MM.1S (cell line): ENCODE results near the gene BCAT1.
"Not testable (repeated sequence)": the region's sequence is repeated elsewhere in the genome, so short reads cannot be mapped to it uniquely, and the experiment has no call there.

ENCODE experiments used
- DNase-seq: peaks from one replicate; pipeline ENCODE4 v3.0.0-alpha.2; 2015
- H2AFZ ChIP-seq: fragments of 300-600 bp; sonication (generic); 2 replicates; pipeline ENCODE4 v1.6.0; 2016; ENCODE audit warnings: antibody characterized with exemption, low read length
- H3F3A ChIP-seq: fragments of 300-600 bp; sonication (generic); 2 replicates; pipeline ENCODE4 v1.6.1; 2016; ENCODE audit warnings: mild to moderate bottlenecking, antibody characterized with exemption, low read length, moderate library complexity, mixed read lengths; ENCODE audit not compliant: insufficient read depth
- H3K27ac ChIP-seq: fragments of 300-600 bp; sonication (generic); 2 replicates; pipeline ENCODE4 v1.5.1; 2016; ENCODE audit warnings: mild to moderate bottlenecking, low read length
- H3K27me3 ChIP-seq: fragments of 300-600 bp; sonication (generic); replicated peaks from 2 replicates; pipeline ENCODE4 v1.6.0; 2016; ENCODE audit warnings: low read length; ENCODE audit not compliant: insufficient read depth
- H3K36me3 ChIP-seq: fragments of 300-600 bp; sonication (generic); replicated peaks from 2 replicates; pipeline ENCODE4 v1.6.1; 2016; ENCODE audit warnings: mild to moderate bottlenecking, low read length, mixed read lengths; ENCODE audit not compliant: insufficient read depth
- H3K4me1 ChIP-seq: fragments of 300-600 bp; sonication (generic); 2 replicates; pipeline ENCODE4 v1.6.1; 2016; ENCODE audit warnings: low read length, mixed read lengths
- H3K4me2 ChIP-seq: fragments of 300-600 bp; sonication (generic); 2 replicates; pipeline ENCODE4 v1.6.0; 2016; ENCODE audit warnings: low read depth, low read length
- H3K4me3 ChIP-seq: fragments of 300-600 bp; sonication (generic); 2 replicates; pipeline ENCODE4 v1.5.1; 2016; ENCODE audit warnings: low read length, mixed read lengths
- H3K79me2 ChIP-seq: fragments of 300-600 bp; sonication (generic); 2 replicates; pipeline ENCODE4 v1.6.1; 2016; ENCODE audit warnings: mixed run types, low read length, mixed read lengths
- H3K9ac ChIP-seq: fragments of 300-600 bp; sonication (generic); 2 replicates; pipeline ENCODE4 v1.6.1; 2016; ENCODE audit warnings: low read length, mixed read lengths
- H3K9me2 ChIP-seq: fragments of 300-600 bp; sonication (generic); replicated peaks from 2 replicates; pipeline ENCODE4 v1.6.1; 2016; ENCODE audit warnings: mild to moderate bottlenecking, low read length, mixed read lengths; ENCODE audit not compliant: insufficient read depth
- H3K9me3 ChIP-seq: fragments of 300-600 bp; sonication (generic); replicated peaks from 2 replicates; pipeline ENCODE4 v1.6.1; 2016; ENCODE audit warnings: mild to moderate bottlenecking, low read length, mixed read lengths; ENCODE audit not compliant: insufficient read depth
- H4K20me1 ChIP-seq: fragments of 300-600 bp; sonication (generic); 2 replicates; pipeline ENCODE4 v1.6.1; 2016; ENCODE audit warnings: mild to moderate bottlenecking, low read length, moderate library complexity, mixed read lengths; ENCODE audit not compliant: insufficient read depth
- CTCF ChIP-seq: fragments of 300-600 bp; sonication (generic); IDR thresholded peaks from 2 replicates; pipeline ENCODE4 v1.5.1; 2016; ENCODE audit warnings: antibody characterized with exemption, low read length, mixed read lengths
- EZH2 ChIP-seq: fragments of 300-600 bp; sonication (generic); optimal IDR thresholded peaks from 2 replicates; pipeline ENCODE3; 2017; ENCODE audit warnings: low read depth, mild to moderate bottlenecking, antibody characterized with exemption, low read length, mixed read lengths
- EZH2phosphoT487 ChIP-seq: fragments of 300-600 bp; sonication (generic); IDR thresholded peaks from 2 replicates; pipeline ENCODE4 v1.6.1; 2018; ENCODE audit warnings: antibody characterized with exemption, low read length

Gene BCAT1

GRCh38 chr12:24943947-24944600 lies 4.8 kb downstream of the BCAT1 start:
- Histone ChIP-seq H3K9me2 (no peaks in the 10 kb centered on the region), H3K36me3 (no peaks in the 10 kb centered on the region), H3K4me2 (no peak overlapping the region), H3K4me1 (peaks cover 10% of the 10 kb centered on the region), H4K20me1 (no peaks in the 10 kb centered on the region), H3F3A (no peaks in the 10 kb centered on the region), H3K9me3 (no peaks in the 10 kb centered on the region), H2AFZ (no peak overlapping the region), H3K9ac (no peak overlapping the region), H3K27me3 (peaks cover 56% of the 10 kb centered on the region), H3K4me3 (no peak overlapping the region), H3K27ac (no peak overlapping the region), H3K79me2 (no peaks in the 10 kb centered on the region)
- no peak for DNase-seq
- TF ChIP-seq EZH2 (no peak), EZH2phosphoT487 (no peak), CTCF (no peak)

- H3K9me2 ChIP-seq: no peaks in the 10 kb centered on the region
- TF ChIP-seq EZH2phosphoT487: no peak
- TF ChIP-seq EZH2: no peak
- no peak for TF ChIP-seq CTCF
- H3K4me2 ChIP-seq: no peak overlapping the region
- H3K79me2 ChIP-seq: no peaks in the 10 kb centered on the region
- no peaks in the 10 kb centered on the region for H3F3A ChIP-seq
- no peaks in the 10 kb centered on the region for H4K20me1 ChIP-seq
- no peaks in the 10 kb centered on the region for H3K4me1 ChIP-seq
- DNase-seq: no peak
- H3K27me3 ChIP-seq: peaks cover 17% of the 10 kb centered on the region
- no peak overlapping the region for H3K4me3 ChIP-seq
- no peak overlapping the region for H3K9ac ChIP-seq
- H3K36me3 ChIP-seq: no peaks in the 10 kb centered on the region
- no peak overlapping the region for H3K27ac ChIP-seq
- no peak overlapping the region for H2AFZ ChIP-seq
- no peaks in the 10 kb centered on the region for H3K9me3 ChIP-seq
These were observed 8.7 kb downstream of the BCAT1 start for GRCh38 chr12:24940157-24940556.

GRCh38 chr12:24939551-24939950 lies 9.3 kb downstream of the BCAT1 start:
- not testable (repeated sequence) for H3K36me3 ChIP-seq, H3K4me1 ChIP-seq

GRCh38 chr12:24938341-24938740 lies 10.6 kb downstream of the BCAT1 start:
- DNase-seq: no peak
- no peaks in the 10 kb centered on the region for H4K20me1 ChIP-seq
- no peaks in the 10 kb centered on the region for H3K79me2 ChIP-seq
- no peak overlapping the region for H3K4me2 ChIP-seq
- TF ChIP-seq EZH2phosphoT487 (no peak), EZH2 (no peak)
- H3F3A ChIP-seq: no peaks in the 10 kb centered on the region
- H3K27ac ChIP-seq: no peak overlapping the region
- no peaks in the 10 kb centered on the region for H3K9me2 ChIP-seq
- H3K36me3 ChIP-seq: no peaks in the 10 kb centered on the region
- no peaks in the 10 kb centered on the region for H3K4me1 ChIP-seq
- H3K9me3 ChIP-seq: no peaks in the 10 kb centered on the region
- no peak overlapping the region for H3K4me3 ChIP-seq
- H2AFZ ChIP-seq: no peak overlapping the region
- H3K27me3 ChIP-seq: 0 out of 2 replicates have a peak, but pooled peaks cover 4% of the 10 kb centered on the region
- H3K9ac ChIP-seq: no peak overlapping the region

More at GRCh38 chr12:24939551-24939950, 9.3 kb downstream of the BCAT1 start:
- not testable (repeated sequence) for H3K79me2 ChIP-seq, H4K20me1 ChIP-seq, H3F3A ChIP-seq, H3K9me3 ChIP-seq, H3K4me2 ChIP-seq, H2AFZ ChIP-seq, H3K9me2 ChIP-seq, H3K27ac ChIP-seq, H3K9ac ChIP-seq, H3K4me3 ChIP-seq, DNase-seq
- H3K27me3 ChIP-seq: peaks cover 11% of the 10 kb centered on the region
